HepG2 (cell line): ENCODE results near the gene SMIM13. TPM values are rescaled to one million over a fixed set of nuclear protein-coding genes. Genes with fewer than 3 reads are reported as not detected.

Experiments used
- HHEX ChIP-seq: IDR thresholded peaks from 2 replicates; pipeline ENCODE4 v1.6.1; 2016; ENCODE audit warnings: control low read depth
- IKZF4 ChIP-seq: sonication (generic); formaldehyde crosslinking; IDR thresholded peaks from 2 replicates; pipeline ENCODE4 v1.5.1; 2020; ENCODE audit warnings: borderline replicate concordance, mild to moderate bottlenecking, low read depth, missing genetic modification reagents; ENCODE audit errors: not compliant biosample characterization
- MBNL3 ChIP-seq: fragments of 250-450 bp; sonication (Bioruptor Pico); conservative IDR thresholded peaks from 2 replicates; pipeline ENCODE4 v1.8.0; 2022; ENCODE audit warnings: mild to moderate bottlenecking, inconsistent platforms
- MTA1 ChIP-seq: sonication (generic); formaldehyde crosslinking; IDR thresholded peaks from 2 replicates; pipeline ENCODE4 v1.4.0; 2020; ENCODE audit warnings: missing genetic modification reagents, mild to moderate bottlenecking, borderline replicate concordance
- NR2F2 ChIP-seq: IDR thresholded peaks from 2 replicates; pipeline ENCODE4 v1.6.1; 2012; ENCODE audit warnings: low read depth, inconsistent platforms, borderline replicate concordance
- NRL ChIP-seq: sonication (generic); formaldehyde crosslinking; IDR thresholded peaks from 2 replicates; pipeline ENCODE4 v1.5.0; 2020; ENCODE audit warnings: missing genetic modification reagents, mild to moderate bottlenecking, moderate library complexity, borderline replicate concordance
- PCBP2 ChIP-seq: fragments of 200-400 bp; formaldehyde crosslinking; optimal IDR thresholded peaks from 2 replicates; pipeline ENCODE3; 2018; ENCODE audit warnings: low read length, low read depth; ENCODE audit not compliant: poor library complexity, severe bottlenecking
- RXRA ChIP-seq: sonication (generic); formaldehyde crosslinking; IDR thresholded peaks from 2 replicates; pipeline ENCODE4 v1.5.1; 2020; ENCODE audit warnings: missing genetic modification reagents
- SATB2 ChIP-seq: sonication (generic); formaldehyde crosslinking; IDR thresholded peaks from 2 replicates; pipeline ENCODE4 v1.5.0; 2020; ENCODE audit warnings: missing genetic modification reagents
- XRCC5 ChIP-seq: fragments of 200-400 bp; formaldehyde crosslinking; optimal IDR thresholded peaks from 2 replicates; pipeline ENCODE3; 2017; ENCODE audit warnings: mild to moderate bottlenecking, low read length
- YY1 ChIP-seq: IDR thresholded peaks from 2 replicates; pipeline ENCODE4 v1.6.1; 2011; ENCODE audit warnings: low read length, low read depth, moderate library complexity, mild to moderate bottlenecking; ENCODE audit not compliant: insufficient read depth, insufficient replicate concordance
- ZFP36L2 ChIP-seq: sonication (generic); formaldehyde crosslinking; IDR thresholded peaks from 2 replicates; pipeline ENCODE4 v1.4.0; 2020; ENCODE audit warnings: missing genetic modification reagents
- ZNF441 ChIP-seq: sonication (generic); formaldehyde crosslinking; IDR thresholded peaks from 2 replicates; pipeline ENCODE4 v1.7.0; 2021; ENCODE audit warnings: missing genetic modification reagents, borderline replicate concordance
- ZNF772 ChIP-seq: sonication (generic); formaldehyde crosslinking; IDR thresholded peaks from 2 replicates; pipeline ENCODE4 v1.5.0; 2020; ENCODE audit warnings: mild to moderate bottlenecking, missing genetic modification reagents
- polyA plus RNA-seq, 8 experiments: library from polyadenylated mRNA; depleted of rRNA in 3 of 8; stranded (reverse) in 7 of 8; unstranded in 1 of 8; fragments of >200 nt; fragmentation: Illumina TruSeq in 4 of 8; extraction: Trizol in 4 of 8; gene quantifications; 2 replicates each; pipeline versions ENCODE4 v1.2.1 to v1.2.3, GENCODE V29; 2011 to 2016; ENCODE audit warnings: low read depth in 4 of 8, missing spikeins in 1 of 8, mixed read lengths in 1 of 8; ENCODE audit not compliant: insufficient read depth in 1 of 8
- total RNA-seq, 5 experiments: library from RNA; depleted of rRNA; stranded (reverse); fragments of >200 nt; fragmentation: Illumina TruSeq; extraction: Trizol; gene quantifications; 2 replicates each; pipeline ENCODE4 v1.2.3, GENCODE V29; 2016; ENCODE audit warnings: low read depth in 1 of 5
- TF ChIP-seq, protein P1 (sequence below): sonication (generic); formaldehyde crosslinking; IDR thresholded peaks from 2 replicates; pipeline ENCODE4 v1.4.0; 2020; ENCODE audit warnings: missing genetic modification reagents
- TF ChIP-seq, protein P2 (sequence below): sonication (generic); formaldehyde crosslinking; IDR thresholded peaks from 2 replicates; pipeline ENCODE4 v1.4.0; 2020; ENCODE audit warnings: mild to moderate bottlenecking, missing genetic modification reagents
- TF ChIP-seq, protein P3 (sequence below): sonication (generic); formaldehyde crosslinking; conservative IDR thresholded peaks from 2 replicates; pipeline ENCODE4 v1.4.0; 2020; ENCODE audit warnings: mild to moderate bottlenecking, missing genetic modification reagents, moderate library complexity
- TF ChIP-seq, protein P4 (sequence below): sonication (generic); formaldehyde crosslinking; conservative IDR thresholded peaks from 2 replicates; pipeline ENCODE4 v1.4.0; 2020; ENCODE audit warnings: missing genetic modification reagents
- TF ChIP-seq, protein P5 (sequence below): sonication (generic); formaldehyde crosslinking; IDR thresholded peaks from 2 replicates; pipeline ENCODE4 v1.4.0; 2020; ENCODE audit warnings: missing genetic modification reagents

The SMIM13 gene
- total and polyA plus RNA-seq, 2 of the 13 experiments (the other 11 are each of a cell fraction or from before 2014, with no cell fraction given) = 2.7 to 10.2 TPM

DNA sequence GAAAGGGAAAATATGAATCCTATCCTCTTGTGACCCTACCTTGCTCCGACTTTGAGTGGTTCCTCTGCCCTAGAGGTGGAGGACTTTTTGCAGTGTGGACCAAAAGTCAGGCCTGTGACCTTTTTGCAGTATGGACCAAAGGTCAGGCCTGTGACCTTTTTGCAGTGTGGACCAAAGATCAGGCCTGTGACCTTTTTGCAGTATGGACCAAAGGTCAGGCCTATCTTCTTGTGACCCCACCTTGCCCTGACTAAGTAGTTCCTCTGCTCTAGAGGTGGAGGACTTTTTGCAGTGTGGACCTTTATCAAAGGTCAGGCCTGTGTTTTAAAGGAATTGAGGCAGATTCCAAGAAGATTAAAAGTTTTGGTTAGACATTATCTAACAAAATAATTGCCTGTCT, 28.7 kb downstream of the SMIM13 start (continued):
- TF ChIP-seq NRL (CRISPR knock-in tag) = no peak
- no peak for TF ChIP-seq MBNL3 (CRISPR knock-in tag)
- TF ChIP-seq, protein P1, sequence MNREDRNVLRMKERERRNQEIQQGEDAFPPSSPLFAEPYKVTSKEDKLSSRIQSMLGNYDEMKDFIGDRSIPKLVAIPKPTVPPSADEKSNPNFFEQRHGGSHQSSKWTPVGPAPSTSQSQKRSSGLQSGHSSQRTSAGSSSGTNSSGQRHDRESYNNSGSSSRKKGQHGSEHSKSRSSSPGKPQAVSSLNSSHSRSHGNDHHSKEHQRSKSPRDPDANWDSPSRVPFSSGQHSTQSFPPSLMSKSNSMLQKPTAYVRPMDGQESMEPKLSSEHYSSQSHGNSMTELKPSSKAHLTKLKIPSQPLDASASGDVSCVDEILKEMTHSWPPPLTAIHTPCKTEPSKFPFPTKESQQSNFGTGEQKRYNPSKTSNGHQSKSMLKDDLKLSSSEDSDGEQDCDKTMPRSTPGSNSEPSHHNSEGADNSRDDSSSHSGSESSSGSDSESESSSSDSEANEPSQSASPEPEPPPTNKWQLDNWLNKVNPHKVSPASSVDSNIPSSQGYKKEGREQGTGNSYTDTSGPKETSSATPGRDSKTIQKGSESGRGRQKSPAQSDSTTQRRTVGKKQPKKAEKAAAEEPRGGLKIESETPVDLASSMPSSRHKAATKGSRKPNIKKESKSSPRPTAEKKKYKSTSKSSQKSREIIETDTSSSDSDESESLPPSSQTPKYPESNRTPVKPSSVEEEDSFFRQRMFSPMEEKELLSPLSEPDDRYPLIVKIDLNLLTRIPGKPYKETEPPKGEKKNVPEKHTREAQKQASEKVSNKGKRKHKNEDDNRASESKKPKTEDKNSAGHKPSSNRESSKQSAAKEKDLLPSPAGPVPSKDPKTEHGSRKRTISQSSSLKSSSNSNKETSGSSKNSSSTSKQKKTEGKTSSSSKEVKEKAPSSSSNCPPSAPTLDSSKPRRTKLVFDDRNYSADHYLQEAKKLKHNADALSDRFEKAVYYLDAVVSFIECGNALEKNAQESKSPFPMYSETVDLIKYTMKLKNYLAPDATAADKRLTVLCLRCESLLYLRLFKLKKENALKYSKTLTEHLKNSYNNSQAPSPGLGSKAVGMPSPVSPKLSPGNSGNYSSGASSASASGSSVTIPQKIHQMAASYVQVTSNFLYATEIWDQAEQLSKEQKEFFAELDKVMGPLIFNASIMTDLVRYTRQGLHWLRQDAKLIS = no peak
- TF ChIP-seq, protein P2, sequence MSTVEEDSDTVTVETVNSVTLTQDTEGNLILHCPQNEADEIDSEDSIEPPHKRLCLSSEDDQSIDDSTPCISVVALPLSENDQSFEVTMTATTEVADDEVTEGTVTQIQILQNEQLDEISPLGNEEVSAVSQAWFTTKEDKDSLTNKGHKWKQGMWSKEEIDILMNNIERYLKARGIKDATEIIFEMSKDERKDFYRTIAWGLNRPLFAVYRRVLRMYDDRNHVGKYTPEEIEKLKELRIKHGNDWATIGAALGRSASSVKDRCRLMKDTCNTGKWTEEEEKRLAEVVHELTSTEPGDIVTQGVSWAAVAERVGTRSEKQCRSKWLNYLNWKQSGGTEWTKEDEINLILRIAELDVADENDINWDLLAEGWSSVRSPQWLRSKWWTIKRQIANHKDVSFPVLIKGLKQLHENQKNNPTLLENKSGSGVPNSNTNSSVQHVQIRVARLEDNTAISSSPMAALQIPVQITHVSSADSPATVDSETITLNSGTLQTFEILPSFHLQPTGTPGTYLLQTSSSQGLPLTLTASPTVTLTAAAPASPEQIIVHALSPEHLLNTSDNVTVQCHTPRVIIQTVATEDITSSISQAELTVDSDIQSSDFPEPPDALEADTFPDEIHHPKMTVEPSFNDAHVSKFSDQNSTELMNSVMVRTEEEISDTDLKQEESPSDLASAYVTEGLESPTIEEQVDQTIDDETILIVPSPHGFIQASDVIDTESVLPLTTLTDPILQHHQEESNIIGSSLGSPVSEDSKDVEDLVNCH (CRISPR knock-in tag) = no peak
- no peak for TF ChIP-seq PCBP2
- TF ChIP-seq, protein P3, sequence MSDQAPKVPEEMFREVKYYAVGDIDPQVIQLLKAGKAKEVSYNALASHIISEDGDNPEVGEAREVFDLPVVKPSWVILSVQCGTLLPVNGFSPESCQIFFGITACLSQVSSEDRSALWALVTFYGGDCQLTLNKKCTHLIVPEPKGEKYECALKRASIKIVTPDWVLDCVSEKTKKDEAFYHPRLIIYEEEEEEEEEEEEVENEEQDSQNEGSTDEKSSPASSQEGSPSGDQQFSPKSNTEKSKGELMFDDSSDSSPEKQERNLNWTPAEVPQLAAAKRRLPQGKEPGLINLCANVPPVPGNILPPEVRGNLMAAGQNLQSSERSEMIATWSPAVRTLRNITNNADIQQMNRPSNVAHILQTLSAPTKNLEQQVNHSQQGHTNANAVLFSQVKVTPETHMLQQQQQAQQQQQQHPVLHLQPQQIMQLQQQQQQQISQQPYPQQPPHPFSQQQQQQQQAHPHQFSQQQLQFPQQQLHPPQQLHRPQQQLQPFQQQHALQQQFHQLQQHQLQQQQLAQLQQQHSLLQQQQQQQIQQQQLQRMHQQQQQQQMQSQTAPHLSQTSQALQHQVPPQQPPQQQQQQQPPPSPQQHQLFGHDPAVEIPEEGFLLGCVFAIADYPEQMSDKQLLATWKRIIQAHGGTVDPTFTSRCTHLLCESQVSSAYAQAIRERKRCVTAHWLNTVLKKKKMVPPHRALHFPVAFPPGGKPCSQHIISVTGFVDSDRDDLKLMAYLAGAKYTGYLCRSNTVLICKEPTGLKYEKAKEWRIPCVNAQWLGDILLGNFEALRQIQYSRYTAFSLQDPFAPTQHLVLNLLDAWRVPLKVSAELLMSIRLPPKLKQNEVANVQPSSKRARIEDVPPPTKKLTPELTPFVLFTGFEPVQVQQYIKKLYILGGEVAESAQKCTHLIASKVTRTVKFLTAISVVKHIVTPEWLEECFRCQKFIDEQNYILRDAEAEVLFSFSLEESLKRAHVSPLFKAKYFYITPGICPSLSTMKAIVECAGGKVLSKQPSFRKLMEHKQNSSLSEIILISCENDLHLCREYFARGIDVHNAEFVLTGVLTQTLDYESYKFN (CRISPR knock-in tag) = no peak
- TF ChIP-seq HHEX (CRISPR knock-in tag) = no peak
- TF ChIP-seq, protein P4, sequence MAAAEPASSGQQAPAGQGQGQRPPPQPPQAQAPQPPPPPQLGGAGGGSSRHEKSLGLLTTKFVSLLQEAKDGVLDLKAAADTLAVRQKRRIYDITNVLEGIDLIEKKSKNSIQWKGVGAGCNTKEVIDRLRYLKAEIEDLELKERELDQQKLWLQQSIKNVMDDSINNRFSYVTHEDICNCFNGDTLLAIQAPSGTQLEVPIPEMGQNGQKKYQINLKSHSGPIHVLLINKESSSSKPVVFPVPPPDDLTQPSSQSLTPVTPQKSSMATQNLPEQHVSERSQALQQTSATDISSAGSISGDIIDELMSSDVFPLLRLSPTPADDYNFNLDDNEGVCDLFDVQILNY = no peak
- TF ChIP-seq ZNF441 (CRISPR knock-in tag) = no peak
- TF ChIP-seq, protein P5, sequence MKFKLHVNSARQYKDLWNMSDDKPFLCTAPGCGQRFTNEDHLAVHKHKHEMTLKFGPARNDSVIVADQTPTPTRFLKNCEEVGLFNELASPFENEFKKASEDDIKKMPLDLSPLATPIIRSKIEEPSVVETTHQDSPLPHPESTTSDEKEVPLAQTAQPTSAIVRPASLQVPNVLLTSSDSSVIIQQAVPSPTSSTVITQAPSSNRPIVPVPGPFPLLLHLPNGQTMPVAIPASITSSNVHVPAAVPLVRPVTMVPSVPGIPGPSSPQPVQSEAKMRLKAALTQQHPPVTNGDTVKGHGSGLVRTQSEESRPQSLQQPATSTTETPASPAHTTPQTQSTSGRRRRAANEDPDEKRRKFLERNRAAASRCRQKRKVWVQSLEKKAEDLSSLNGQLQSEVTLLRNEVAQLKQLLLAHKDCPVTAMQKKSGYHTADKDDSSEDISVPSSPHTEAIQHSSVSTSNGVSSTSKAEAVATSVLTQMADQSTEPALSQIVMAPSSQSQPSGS (CRISPR knock-in tag) = no peak
- TF ChIP-seq ZNF772 (CRISPR knock-in tag) = no peak
- TF ChIP-seq IKZF4 (CRISPR knock-in tag) = no peak
- no peak for TF ChIP-seq ZFP36L2 (CRISPR knock-in tag)
- TF ChIP-seq YY1 = no peak
- TF ChIP-seq MTA1 = no peak
- peak; percentile 65 for TF ChIP-seq NR2F2
- peak; percentile 23; the same call in 1 of the 2 replicates for TF ChIP-seq RXRA
- TF ChIP-seq SATB2 (CRISPR knock-in tag) = no peak
- no peak for TF ChIP-seq XRCC5
